HG02852 (cell line): Measurements from ENCODE around the gene SLC6A2.
"Not testable (repeated sequence)": the region's sequence is repeated elsewhere in the genome, so short reads cannot be mapped to it uniquely, and the experiment has no call there.

Experiments used
- ATAC-seq: cut with Tn5 transposase; IDR thresholded peaks from one replicate; pipeline ENCODE4 v1.9.1; 2021; ENCODE audit warnings: mild to moderate bottlenecking, moderate library complexity; ENCODE audit not compliant: unreplicated experiment

SLC6A2 gene

DNA sequence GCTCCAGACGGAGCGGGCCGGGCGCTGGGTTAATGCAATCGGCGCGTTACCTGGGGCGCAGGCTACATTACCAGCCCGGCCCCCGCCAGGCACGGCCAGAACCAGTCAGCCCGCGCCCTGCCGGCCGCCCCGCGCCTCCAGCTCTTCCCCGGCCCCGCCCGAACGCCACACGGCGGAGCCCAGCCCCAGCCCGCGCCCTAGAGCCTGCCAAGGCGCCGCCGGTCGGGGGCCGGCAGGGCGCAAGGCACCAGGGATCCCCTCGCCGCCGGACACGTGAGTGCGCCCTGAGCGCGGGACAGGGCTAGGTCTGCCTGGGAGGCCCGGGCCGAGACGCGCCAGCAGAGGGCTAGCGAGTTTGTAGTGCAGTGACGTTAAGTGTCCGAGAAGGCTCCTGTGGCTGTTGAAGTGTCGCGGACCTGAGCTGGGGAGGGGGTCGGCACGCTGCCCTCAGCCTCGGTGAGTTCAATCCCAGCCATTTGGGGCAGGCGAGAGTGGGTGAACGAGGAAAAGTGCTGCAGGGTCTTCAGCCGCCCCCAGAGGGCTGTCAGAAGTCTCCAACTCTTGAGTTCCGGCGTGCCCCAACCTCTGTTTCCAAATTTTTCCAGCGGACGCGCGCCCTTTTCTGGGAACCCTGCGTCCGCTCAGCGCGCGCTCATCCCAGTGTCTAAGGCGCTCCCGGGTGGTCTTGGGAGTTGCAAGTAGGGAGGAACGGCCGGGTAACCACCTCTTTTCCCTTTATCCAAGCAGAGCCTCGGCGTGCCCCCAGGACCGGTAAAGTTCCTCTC is at the start of gene SLC6A2:
SLC6A2 (plus strand) TSS at position 92 of the 785 bp plus-strand sequence. CDS start 707 bp downstream, outside the sequence.
- ATAC-seq, result no peak

DNA sequence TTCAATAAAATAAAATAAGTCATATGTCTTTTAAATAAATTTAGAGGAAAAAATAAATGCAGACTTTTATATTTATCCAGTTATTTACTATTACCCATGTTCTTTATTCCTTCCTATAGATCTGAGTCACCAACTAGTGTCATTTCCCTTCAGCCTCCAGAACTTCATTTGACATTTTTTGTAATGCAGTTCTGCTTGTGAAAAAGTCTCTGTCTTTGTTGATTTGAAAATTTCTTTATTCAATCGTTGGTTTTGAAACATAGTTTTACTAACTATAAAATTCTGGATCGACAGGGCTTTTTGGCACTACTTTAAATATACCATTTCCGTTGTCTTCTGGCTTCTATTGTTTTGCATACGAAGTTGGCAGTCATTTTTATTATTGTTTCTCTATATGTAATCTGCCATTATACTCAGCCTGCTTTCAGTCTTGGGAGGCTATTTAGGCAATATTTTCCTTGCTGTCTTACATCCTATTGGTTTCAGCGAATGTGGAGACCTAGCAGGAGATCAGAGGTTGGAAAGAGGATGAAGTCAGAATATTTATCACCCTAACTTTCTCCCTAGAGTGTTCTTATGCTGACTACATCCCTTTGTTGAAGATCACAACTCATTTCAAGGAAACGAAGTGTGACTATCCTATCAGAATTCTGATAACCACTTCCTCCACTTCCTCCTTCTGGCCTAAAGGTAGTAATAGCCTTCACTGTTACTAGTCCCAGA is 42.0 kb upstream of the SLC6A2 start:
- ATAC-seq, result no peak

DNA sequence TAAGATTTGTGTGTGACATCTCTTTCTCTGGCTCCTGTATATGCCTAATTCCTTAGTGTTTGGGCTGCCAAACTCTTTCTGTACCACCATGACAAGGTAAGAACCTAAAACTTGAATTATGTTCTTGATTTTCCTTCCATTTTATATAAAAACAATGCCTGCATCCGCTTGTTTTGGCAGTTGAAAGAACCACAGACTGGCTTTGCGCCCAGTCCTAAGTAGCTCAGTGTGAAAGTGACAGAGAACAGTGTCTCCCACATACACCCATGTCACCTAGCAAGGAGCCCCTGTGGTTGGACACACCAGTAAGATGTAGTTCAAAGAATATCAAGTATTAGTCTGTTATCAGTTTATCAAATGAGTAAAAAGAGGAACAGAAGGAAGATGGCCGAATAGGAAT is 40.7 kb upstream of the SLC6A2 start:
- ATAC-seq, result no peak

DNA sequence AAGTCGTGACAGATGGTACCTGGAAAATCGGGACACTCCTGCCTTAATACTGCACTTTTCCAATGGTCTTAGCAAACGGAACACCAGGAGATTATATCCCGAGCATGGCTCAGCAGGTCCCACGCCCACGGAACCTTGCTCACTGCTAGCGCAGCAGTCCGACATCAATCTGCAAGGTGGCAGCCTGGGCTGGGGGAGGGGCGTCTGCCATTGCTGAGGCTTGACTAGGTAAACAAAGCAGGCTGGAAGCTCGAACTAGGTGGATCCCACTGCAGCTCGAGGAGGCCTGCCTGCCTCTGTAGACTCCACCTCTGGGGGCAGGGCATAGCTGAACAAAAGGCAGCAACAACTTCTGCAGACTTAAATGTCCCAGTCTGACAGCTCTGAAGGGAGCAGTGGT is 40.1 kb upstream of the SLC6A2 start:
- not testable (repeated sequence) for ATAC-seq

DNA sequence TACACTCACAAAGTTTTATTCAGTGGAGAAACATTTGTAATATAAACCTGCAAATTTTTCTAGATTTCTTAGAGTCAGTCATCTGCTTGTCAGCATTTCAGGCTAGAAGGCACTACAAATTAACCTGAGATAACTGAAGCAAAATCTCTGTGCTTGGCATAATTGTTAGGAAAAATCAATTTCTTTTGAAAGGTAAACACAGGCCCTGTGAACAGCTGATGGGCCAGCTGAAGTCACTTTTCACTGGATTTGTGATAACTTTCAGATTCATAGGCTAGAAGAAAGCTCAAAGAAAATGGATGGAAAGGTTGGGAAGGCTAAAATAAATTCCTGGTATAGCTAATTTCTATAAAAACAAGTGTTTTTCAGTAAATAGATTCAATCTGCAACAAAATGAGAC is 34.0 kb upstream of the SLC6A2 start:
- ATAC-seq, result no peak

DNA sequence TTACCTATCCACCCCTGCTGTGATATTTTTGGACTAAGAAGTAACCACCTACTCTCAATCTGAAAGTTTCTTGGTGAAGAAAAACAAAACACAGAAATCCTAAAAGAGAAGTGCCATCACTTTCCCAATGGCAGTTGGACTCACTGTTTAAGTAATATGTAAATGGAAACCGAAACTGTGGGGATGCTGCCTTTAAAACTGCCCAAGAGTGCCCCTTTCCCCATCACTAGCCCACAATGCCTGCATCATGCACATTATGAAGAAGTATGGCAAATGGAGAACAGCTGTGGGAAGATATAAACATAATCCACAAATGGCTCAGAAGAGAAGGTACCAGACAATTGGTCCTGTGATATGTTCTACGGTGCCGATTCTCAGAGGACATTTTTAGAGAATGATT is 33.5 kb upstream of the SLC6A2 start:
- no peak for ATAC-seq

DNA sequence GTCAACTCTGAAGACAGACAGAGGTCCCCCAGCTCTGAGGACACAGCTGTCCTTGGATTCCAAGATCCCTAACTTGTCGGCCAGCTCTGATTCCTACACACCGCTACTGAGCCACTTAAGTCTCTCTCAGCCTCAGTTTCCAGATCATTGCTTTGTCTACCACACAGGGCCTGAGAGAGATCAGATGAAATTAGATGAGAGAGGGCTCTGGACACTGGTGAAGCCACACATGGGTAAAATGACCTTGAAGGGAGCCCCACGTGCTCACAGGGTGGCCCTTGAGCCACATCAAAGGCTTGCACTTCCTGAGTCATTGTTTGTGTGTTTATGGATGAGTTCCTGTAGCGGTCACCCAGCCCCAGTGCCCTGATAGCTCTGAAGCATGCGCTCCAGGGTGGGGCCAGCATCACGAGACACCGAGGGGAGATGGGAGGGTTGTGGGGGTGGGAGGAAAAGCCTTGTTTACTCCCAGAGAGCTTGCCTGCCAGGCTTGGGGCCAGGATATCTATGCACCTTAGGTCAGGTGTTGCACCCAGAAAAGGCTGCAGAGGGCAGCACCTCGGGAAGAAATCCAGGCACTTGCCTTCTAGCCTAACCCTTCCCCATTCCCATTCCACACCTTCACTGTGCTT is 32.7 kb upstream of the SLC6A2 start:
- no peak for ATAC-seq

DNA sequence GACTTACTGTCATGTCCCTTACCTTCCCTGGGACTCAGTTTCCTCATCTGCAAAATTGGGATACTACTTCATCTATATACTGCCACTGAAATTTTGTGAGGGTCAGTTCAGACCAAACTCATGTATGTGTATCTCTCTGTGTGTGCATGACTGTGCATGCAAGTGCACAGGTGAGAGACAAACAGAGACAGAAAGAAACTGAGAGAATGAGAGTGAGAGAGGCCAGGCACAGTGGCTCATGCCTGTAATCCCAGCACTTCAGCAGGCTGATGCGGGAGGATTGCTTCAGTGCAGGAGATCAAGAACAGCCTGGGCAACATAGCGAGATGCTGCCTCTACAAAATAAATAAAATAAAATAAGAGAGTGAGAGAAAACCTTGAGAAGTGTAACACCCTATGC is 32.1 kb upstream of the SLC6A2 start:
- ATAC-seq, result no peak

DNA sequence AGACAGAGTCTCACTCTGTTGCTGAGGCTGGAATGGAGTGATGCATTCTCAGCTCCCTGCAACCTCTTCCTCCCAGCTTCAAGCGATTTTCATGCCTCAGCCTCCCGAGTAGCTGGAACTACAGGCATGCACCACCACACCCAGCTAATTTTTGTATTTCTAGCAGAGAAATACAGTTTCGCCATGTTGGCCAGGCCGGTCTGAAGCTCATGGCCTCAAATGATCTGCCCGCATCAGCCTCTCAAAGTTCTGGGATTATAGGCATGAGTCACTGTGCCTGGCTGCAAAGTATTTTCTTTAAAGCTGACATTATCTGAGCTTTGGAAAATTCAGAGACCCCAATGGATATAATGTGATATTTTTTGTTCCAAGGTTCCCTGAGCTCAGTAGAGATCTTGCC is 31.1 kb upstream of the SLC6A2 start:
- no peak for ATAC-seq

DNA sequence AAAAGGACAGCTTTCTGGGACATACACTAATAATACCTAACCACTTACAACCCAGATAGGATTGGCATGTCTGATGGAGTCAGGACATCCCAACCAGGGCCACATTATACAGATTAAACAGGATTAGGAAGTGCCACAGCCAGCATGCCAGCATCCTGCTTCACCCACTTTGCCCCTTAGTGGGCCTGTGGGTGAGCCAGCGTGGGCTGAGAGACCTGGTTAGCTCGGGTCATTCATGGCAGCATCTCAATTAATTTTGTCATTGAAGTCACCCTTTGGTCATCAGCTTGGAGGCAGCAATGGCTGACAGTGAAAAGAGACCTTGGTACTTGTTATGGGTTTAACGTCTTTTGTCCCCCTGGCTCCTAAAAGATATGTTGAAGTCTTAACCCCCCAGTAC is 29.9 kb upstream of the SLC6A2 start:
- ATAC-seq, result no peak

DNA sequence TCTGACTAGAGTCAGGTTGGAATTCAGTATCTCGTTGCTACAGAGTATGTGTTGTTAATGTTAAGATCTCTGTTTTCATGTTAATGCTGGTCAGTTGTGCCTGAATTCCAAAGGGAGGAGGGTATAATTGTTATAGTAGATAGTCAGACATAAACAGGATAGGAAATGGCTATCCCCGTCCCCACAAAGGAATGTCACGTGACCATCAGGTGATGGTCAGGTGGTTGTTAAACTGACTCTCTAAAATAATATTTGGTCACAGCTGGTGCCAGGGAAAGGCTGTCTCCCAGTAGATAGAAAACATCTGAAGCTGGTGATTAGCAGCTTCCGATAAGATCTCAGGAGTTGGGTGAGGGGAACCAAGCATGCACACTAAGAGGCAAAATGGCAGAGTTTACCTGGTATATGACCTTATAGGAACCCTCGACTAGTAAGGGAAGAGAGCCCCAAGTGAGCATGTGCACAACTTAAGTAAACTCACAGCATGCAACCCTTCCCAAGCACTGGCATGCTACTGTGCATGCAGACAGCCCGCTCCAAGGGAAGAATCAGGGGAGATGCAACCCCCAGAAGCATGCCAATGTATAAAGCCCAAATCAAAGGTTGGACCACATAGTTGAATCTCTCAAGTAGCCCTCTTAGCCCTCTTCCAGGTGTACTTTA is 27.4 kb upstream of the SLC6A2 start:
- no peak for ATAC-seq

DNA sequence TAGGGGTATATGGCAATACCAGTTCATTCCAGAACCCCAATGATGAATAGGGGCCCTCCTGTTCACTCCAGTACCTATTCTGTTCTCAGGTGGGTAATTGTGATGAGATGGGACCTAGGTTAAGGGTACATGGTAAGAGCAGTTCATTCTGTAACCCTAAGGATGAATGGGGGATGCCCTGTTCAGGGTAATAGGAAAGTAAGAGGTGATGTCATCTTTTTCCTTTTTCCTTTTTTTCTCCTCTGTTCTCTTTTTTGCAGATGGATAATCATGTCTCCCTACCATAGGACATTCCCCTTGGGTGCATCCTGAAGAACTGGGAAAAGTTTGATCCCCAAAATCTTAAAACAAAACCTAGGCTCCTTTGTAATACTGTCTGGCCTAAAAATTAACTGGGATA is 25.0 kb upstream of the SLC6A2 start:
- no peak for ATAC-seq

DNA sequence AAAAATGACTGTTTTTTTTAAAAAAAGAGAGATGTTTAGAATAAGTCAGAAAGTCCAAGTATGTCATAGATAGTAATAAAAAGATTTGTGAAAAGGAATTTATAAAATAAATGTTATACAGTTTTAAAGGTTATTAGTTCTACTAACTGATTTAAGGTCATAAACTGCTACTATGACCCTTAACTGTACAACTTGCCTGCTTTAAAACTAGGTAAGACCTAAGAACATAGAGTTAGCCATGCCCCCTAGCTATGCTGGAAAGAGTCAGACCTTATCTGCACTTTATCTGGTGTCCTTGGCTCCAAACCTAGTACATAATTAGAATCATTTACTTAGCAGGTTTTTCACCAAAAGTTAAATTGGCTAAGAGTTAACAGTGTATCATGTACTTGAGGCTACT is 23.5 kb upstream of the SLC6A2 start:
- no peak for ATAC-seq

DNA sequence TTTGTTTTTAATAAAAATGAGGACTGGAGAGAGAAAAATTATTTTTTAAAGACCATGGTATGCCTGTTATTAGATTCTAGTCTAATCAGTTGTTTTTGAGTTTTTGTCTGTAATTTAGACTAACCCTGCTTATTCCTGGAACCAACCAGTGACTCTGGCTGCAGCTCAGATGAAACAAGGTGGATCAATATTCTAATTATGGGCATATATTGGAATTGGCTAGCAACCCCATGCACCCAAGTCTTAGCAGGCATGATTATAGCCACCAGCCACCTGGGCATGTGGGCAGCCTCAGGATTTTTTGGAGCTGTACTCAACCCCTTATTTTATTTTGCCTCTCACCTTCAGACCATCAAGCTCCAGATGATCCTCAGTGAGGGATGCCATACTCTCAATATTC is 21.6 kb upstream of the SLC6A2 start:
- no peak for ATAC-seq

DNA sequence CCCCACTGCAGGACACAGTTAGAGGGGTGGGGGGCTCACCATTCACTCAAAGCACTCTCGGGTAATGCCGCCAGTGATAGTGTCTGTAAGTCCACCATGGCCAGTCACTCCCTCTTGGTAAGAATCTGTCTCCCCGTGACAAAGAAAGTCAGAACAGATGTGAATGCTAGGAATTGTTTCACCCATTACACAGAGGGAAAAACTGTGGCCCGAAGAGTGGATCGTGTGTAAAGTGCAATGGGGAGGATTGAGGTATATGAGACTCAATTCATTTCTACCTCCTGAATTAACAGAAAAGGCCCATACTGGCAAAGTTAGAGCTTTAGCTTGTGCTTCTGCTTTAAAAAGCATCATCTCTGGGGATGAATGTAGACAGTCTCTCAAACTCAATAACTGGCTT is 17.5 kb upstream of the SLC6A2 start:
- no peak for ATAC-seq

DNA sequence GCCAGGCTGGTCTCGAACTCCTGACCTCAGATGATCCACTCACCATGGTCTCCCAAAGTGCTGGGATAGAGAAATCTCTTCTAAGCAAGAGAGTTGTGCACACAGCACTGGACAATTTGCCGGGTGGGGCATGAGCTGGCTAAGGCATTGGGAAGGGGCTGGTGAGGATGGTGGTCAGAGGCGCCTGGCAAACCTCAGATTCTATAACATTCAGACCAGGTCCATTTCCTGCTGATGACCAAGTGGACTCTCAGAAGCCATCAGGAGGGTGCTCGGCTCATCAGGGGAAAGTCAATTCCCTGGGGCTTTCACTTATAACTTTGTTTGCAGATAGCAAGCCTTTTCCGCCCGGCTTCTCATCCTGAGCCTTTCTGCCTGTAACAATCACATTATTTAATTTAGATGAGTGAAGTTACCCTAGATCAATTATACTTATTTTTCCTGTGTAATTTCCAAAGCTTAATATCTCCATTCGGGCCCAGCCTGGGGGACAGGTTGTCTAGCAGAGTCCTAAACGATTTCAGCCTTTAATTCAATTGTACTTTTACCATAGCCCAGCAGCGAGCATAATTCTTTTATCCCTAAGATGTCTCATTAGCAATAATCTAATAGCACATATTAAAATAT is 15.0 kb upstream of the SLC6A2 start:
- ATAC-seq, result no peak

DNA sequence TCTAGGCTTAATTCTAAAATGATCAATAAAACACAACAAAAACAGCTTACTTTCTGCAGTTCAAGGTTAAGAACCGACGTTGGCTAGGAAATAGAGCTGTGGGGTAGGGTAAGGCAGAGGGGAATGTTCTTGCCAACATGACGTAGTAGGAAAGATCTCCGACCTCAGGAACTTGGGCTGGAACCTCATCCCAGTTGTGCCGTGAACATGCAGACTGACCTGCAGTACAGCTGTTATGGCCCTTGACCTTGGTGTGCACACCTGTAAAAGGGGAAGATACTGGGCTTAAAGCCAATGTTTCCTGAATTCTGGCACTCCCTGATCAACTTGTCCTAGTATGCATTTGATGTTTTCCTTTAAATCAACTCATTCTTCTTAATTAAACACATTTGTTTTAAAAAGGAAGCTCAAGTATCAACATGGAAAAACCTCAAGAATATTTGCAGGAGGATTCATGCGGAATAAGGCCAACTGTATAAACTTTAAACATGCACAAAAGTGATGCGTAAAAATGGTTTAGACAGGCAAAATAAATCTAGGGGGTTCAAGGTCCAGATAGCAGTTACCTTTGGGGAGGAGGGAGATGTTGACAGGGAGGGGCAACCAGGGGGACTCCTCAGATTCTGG is 14.2 kb upstream of the SLC6A2 start:
- ATAC-seq, result no peak

DNA sequence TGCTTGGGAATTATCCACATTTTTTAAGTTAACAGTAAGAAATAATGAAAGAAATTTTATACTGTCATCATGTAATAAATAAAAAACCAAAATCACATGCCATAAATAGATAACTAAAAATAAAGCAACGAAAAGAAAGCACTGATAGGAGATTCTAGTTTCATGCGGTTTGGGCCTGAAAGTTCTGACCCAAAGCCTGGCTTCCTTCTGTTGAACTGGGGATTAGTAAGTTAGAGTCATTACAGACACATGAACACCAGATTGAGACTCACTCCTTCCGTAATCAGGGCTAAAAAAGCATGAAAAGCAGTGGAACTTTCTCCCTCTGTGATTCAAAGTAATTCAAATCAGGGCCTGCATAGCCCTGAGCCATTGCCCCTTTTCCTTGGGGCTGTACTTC is 13.2 kb upstream of the SLC6A2 start:
- ATAC-seq, result no peak

DNA sequence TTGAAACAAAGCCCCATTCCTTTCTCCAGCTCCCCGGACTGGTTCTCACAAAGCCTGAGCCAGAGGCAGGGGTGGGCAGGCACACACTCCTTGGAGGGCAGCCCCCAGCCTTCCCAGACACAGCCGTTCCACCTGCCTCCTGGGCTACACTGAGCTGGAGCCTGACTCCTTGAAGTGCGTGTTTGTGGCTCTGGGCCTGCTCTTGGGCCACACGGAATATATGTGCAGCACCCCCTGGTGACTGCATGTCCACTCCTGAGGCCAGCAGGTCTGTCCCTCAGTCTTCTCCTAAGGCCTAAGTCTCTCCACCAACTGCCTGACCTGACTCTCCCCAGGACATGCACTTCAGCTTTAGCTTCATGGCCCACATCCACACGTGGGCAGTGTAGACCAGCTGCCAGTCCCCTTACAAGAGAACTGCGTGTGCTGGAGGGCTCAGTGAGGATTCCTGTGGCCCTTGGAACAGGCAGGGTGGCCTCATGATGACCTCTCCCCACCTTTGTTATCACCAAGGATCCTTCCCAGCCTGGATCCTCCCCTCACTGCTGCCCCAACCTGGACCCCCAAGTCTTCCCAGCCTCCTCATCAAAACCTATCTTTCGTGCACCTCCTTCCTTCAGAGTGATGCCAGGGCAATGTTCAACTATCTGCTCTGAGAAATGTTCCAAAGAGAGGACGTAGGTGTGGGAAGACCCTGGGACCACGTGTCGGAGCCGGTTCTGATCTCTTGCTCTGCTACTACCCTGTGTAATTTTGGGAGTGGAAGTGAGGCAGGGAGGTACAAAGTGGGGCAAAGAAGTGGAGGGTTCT is 12.4 kb upstream of the SLC6A2 start:
- ATAC-seq, result no peak

DNA sequence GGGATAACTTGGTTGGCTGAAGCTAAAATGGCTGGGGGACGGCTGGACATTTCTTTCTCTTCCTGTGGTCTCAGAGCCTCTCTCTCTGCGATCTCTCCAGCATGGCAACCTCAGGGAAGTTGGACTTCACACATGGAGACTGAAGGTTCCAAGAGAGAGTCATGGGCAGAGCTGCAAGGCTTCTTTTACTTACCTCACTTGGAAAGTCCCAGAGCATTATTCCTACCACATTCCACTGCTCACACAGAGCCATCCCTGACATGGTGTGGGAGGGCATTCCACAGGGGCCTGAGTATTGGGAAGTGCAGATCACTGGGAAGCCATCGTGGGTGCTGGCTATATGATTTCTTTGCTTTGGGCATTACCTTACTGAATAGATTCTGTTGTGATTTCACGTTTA is 9.8 kb upstream of the SLC6A2 start:
- no peak for ATAC-seq
